Astrocyte of the spinal cord (primary cell): Measurements from ENCODE around the gene HMGN4.

ENCODE experiments used
- DNase-seq: peaks from one replicate; pipeline ENCODE4 v3.0.0; 2011; ENCODE audit warnings: low read depth, low spot score
- H3K4me3 ChIP-seq: 2 replicates; pipeline ENCODE4 v1.5.1; 2011; ENCODE audit warnings: low read depth, mild to moderate bottlenecking, low read length, moderate library complexity
- in situ Hi-C: cut with HindIII; loops from 2 replicates; pipeline ENCODE4 v1.10.0; 2017; ENCODE audit warnings: low sequenced_read_pairs
- TF ChIP-seq, protein P1 (sequence below): IDR thresholded peaks from 2 replicates; pipeline ENCODE4 v1.5.1; 2012; ENCODE audit warnings: low read depth, mild to moderate bottlenecking, low read length, inconsistent platforms

HMGN4 gene

GRCh38 chr6:26556263-26557070 lies 18.3 kb downstream of the HMGN4 start:
- in situ Hi-C loops = no loop called here
- TF ChIP-seq, protein P1, sequence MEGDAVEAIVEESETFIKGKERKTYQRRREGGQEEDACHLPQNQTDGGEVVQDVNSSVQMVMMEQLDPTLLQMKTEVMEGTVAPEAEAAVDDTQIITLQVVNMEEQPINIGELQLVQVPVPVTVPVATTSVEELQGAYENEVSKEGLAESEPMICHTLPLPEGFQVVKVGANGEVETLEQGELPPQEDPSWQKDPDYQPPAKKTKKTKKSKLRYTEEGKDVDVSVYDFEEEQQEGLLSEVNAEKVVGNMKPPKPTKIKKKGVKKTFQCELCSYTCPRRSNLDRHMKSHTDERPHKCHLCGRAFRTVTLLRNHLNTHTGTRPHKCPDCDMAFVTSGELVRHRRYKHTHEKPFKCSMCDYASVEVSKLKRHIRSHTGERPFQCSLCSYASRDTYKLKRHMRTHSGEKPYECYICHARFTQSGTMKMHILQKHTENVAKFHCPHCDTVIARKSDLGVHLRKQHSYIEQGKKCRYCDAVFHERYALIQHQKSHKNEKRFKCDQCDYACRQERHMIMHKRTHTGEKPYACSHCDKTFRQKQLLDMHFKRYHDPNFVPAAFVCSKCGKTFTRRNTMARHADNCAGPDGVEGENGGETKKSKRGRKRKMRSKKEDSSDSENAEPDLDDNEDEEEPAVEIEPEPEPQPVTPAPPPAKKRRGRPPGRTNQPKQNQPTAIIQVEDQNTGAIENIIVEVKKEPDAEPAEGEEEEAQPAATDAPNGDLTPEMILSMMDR = no peak
- DNase-seq = peak; percentile 86
- H3K4me3 ChIP-seq = peak overlapping the region; percentile 52

GRCh38 chr6:26561533-26562466 lies 23.6 kb downstream of the HMGN4 start:
- TF ChIP-seq, protein P1 = no peak
- no peak for DNase-seq
- no peak overlapping the region for H3K4me3 ChIP-seq
- in situ Hi-C loops = no loop called here

- H3K4me3 ChIP-seq = no peak overlapping the region
- TF ChIP-seq, protein P1 = no peak
- no peak for DNase-seq
- in situ Hi-C loops = no loop called here
These were observed 25.3 kb downstream of the HMGN4 start for GRCh38 chr6:26563488-26563887.

- H3K4me3 ChIP-seq = peak overlapping the region; percentile 74
- peak; percentile 93 for DNase-seq
- in situ Hi-C loops = no loop called here
- TF ChIP-seq, protein P1 = peak; percentile 37
These were observed 30.7 kb downstream of the HMGN4 start for GRCh38 chr6:26568601-26569432.

- H3K4me3 ChIP-seq = peak overlapping the region; percentile 74
- DNase-seq = no peak
- in situ Hi-C loops = no loop called here
- TF ChIP-seq, protein P1 = no peak
These were observed 31.2 kb downstream of the HMGN4 start for GRCh38 chr6:26569433-26569764.
